GM18868 (cell line): ENCODE measurements around the gene CLIC1.

Source experiments
- ATAC-seq: cut with Tn5 transposase; IDR thresholded peaks from one replicate; pipeline ENCODE4 v1.9.1; 2021; ENCODE audit warnings: mild to moderate bottlenecking, moderate library complexity; ENCODE audit not compliant: unreplicated experiment

CLIC1 gene

GRCh38 chr6:31736021-31736767 is at the start of gene CLIC1:
TSS of gene CLIC1 (minus strand) at chr6:31736530. CDS start at chr6:31736300, 230 bp downstream.
- ATAC-seq, result peak; percentile 28

- no peak for ATAC-seq
Observed at GRCh38 chr6:31785475-31785874, 49.1 kb upstream of the CLIC1 start.

- no peak for ATAC-seq
Observed at GRCh38 chr6:31784098-31784925, 48.0 kb upstream of the CLIC1 start.

- ATAC-seq, result no peak
Observed at GRCh38 chr6:31782126-31782855, 46.0 kb upstream of the CLIC1 start.

GRCh38 chr6:31781244-31782125 is 45.2 kb upstream of the CLIC1 start:
- no peak for ATAC-seq

GRCh38 chr6:31780507-31781243 is 44.3 kb upstream of the CLIC1 start:
- ATAC-seq, result no peak

- ATAC-seq, result no peak
Observed at GRCh38 chr6:31779908-31780307, 43.6 kb upstream of the CLIC1 start.

- ATAC-seq, result no peak
Observed at GRCh38 chr6:31778999-31779885, 42.9 kb upstream of the CLIC1 start.

GRCh38 chr6:31778193-31778592 is 41.9 kb upstream of the CLIC1 start:
- no peak for ATAC-seq

GRCh38 chr6:31777667-31778050 is 41.3 kb upstream of the CLIC1 start:
- no peak for ATAC-seq

- peak; percentile 87 for ATAC-seq
Observed at GRCh38 chr6:31776989-31777666, 40.8 kb upstream of the CLIC1 start, which contains the start of gene VWA7. TSS of gene VWA7 (minus strand) at chr6:31777328. CDS start at chr6:31776779, 549 bp downstream.

GRCh38 chr6:31776485-31776988 is 40.2 kb upstream of the CLIC1 start:
- ATAC-seq, result no peak

GRCh38 chr6:31775633-31776484 is 39.5 kb upstream of the CLIC1 start:
- ATAC-seq, result no peak

- ATAC-seq, result no peak
Observed at GRCh38 chr6:31775184-31775583, 38.9 kb upstream of the CLIC1 start.

- no peak for ATAC-seq
Observed at GRCh38 chr6:31771992-31772358, 35.6 kb upstream of the CLIC1 start.

- ATAC-seq, result no peak
Observed at GRCh38 chr6:31770860-31771259, 34.5 kb upstream of the CLIC1 start.
